Mesothelial cell of epicardium (in vitro differentiated cells): Measurements from ENCODE around the gene SNX12. TPM values are rescaled to one million over a fixed set of nuclear protein-coding genes. Genes with fewer than 3 reads are reported as not detected.
"Not testable (repeated sequence)": the region's sequence is repeated elsewhere in the genome, so short reads cannot be mapped to it uniquely, and the experiment has no call there.

Source experiments
- DNase-seq, 2 experiments: peaks; one replicate each; pipeline ENCODE4 v3.0.0; 2021; ENCODE audit warnings: low spot score in 2 of 2; ENCODE audit not compliant: unreplicated experiment in 2 of 2
- H3K27ac Mint-ChIP-seq: 2 replicates; pipeline ENCODE4 v1.8.0; 2021; ENCODE audit warnings: mixed read lengths
- H3K27me3 Mint-ChIP-seq: 2 replicates; pipeline ENCODE4 v1.8.0; 2021; ENCODE audit warnings: low read depth, mixed read lengths
- H3K36me3 Mint-ChIP-seq: 2 replicates; pipeline ENCODE4 v1.8.0; 2021; ENCODE audit warnings: mixed read lengths
- H3K4me1 Mint-ChIP-seq: 2 replicates; pipeline ENCODE4 v1.8.0; 2021; ENCODE audit warnings: mixed read lengths
- H3K4me3 Mint-ChIP-seq: 2 replicates; pipeline ENCODE4 v1.8.0; 2021; ENCODE audit warnings: mild to moderate bottlenecking, moderate library complexity, mixed read lengths
- H3K9me3 Mint-ChIP-seq: 2 replicates; pipeline ENCODE4 v1.8.0; 2021; ENCODE audit warnings: mixed read lengths
- total RNA-seq: library from RNA; stranded (reverse); gene quantifications from 3 replicates; pipeline ENCODE4 v1.2.1, GENCODE V29; 2021
- TF ChIP-seq, protein P1 (sequence below): fragments of 200-600 bp; sonication (generic); IDR thresholded peaks from one replicate; pipeline ENCODE4 v1.5.0; 2021; ENCODE audit warnings: antibody characterized with exemption; ENCODE audit not compliant: unreplicated experiment

SNX12 gene
- total RNA-seq, 1 donor from 2014 or later: 62.5 TPM

DNA sequence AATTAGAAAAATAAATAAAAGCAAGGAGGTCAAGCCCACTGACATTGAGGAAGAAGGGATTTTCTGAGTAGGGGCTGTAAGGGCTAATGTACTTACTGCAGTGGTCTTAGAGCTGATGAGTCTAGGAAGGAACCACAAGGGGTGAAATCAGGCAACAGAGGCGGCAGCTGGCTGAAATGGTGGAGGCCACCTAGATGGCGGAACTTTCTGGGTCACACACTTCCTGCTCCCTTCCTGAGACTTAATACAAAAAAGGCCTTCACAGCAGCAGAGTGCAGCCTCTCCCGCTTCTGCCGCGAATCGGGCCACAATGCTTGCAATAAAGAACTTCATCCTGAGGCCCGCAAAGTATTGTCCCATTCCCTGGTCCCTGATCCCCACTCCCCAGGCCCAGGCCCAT lies 15.4 kb downstream of the SNX12 start:
- TF ChIP-seq, protein P1, sequence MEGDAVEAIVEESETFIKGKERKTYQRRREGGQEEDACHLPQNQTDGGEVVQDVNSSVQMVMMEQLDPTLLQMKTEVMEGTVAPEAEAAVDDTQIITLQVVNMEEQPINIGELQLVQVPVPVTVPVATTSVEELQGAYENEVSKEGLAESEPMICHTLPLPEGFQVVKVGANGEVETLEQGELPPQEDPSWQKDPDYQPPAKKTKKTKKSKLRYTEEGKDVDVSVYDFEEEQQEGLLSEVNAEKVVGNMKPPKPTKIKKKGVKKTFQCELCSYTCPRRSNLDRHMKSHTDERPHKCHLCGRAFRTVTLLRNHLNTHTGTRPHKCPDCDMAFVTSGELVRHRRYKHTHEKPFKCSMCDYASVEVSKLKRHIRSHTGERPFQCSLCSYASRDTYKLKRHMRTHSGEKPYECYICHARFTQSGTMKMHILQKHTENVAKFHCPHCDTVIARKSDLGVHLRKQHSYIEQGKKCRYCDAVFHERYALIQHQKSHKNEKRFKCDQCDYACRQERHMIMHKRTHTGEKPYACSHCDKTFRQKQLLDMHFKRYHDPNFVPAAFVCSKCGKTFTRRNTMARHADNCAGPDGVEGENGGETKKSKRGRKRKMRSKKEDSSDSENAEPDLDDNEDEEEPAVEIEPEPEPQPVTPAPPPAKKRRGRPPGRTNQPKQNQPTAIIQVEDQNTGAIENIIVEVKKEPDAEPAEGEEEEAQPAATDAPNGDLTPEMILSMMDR: no peak
- H3K4me3 Mint-ChIP-seq: peak overlapping the region; percentile 26
- H3K27me3 Mint-ChIP-seq: no peaks in the 10 kb centered on the region
- H3K36me3 Mint-ChIP-seq: peaks cover 3% of the 10 kb centered on the region
- peaks cover 6% of the 10 kb centered on the region for H3K9me3 Mint-ChIP-seq
- H3K27ac Mint-ChIP-seq: no peak overlapping the region
- DNase-seq: no peak
- no peaks in the 10 kb centered on the region for H3K4me1 Mint-ChIP-seq

DNA sequence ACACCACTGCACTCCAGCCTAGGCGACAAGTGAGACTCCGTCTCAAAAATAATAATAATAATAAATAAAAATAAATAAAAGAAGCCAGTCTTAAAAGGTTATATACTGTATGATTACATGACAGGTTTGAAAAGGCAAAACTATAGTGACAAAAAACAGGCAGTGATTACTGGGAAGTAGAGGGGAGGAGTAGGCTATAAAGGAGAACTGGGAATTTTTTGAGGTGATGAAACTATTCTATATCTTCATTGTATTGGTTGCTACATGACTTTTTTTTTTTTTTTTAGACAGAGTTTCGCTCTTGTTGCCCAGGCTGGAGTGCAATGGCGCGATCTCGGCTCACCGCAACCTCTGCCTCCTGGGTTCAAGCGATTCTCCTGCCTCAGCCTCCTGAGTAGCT lies 20.2 kb downstream of the SNX12 start:
- not testable (repeated sequence) for DNase-seq, H3K9me3 Mint-ChIP-seq, H3K36me3 Mint-ChIP-seq, H3K4me1 Mint-ChIP-seq, H3K4me3 Mint-ChIP-seq, H3K27ac Mint-ChIP-seq, H3K27me3 Mint-ChIP-seq

DNA sequence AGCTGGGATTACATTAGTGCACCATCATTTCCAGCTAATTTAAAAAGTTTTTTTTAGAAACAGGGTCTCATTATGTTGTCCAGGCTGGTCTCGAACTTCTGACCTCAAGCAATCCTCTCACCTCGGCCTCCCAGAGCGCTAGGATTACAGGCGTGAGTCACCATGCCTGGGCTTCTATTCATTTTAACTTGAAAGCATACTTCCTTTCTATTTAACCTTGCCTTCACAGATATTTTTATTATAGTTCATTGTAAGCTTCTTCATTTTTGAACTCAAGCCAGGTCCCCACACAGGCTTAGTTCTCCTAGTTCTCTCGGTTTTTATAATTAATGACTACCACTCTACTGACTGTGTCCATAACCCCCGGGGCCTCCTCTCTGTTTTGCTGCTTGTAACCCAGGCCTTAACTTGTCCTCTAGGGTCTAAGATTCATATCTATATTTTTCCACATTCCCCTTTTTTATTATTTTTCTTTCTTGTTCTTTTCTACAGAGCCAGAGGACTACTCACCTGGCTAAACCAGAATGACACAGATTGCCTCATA lies 50.7 kb downstream of the SNX12 start:
- Mint-ChIP-seq H3K27ac (peak overlapping the region; percentile 86), H3K27me3 (no peaks in the 10 kb centered on the region), H3K4me3 (no peak overlapping the region), H3K36me3 (peaks cover 2% of the 10 kb centered on the region), H3K9me3 (peaks cover 26% of the 10 kb centered on the region), H3K4me1 (peaks cover 10% of the 10 kb centered on the region)
- no peak for DNase-seq
- TF ChIP-seq, protein P1: no peak

Other genes with a start within 250 kb of the SNX12 start
- not detected in 3 replicates for gene TEX11, start 159.6 kb downstream of the SNX12 start, total RNA-seq
- 4.6 to 5.2 TPM (median 4.6 TPM) in 3 replicates for gene SLC7A3, start 137.2 kb downstream of the SNX12 start, total RNA-seq
- 25.3 to 30.9 TPM (median 25.4 TPM) in 3 replicates for gene FOXO4, start 27.5 kb upstream of the SNX12 start, total RNA-seq
- gene CXorf65, start 38.4 kb upstream of the SNX12 start, total RNA-seq: not detected in 3 replicates
- 0.25 TPM in 1 of 3 replicates, not detected in the others for gene IL2RG, start 43.2 kb upstream of the SNX12 start, total RNA-seq
- 80.8 to 91.6 TPM (median 86.7 TPM) in 3 replicates for gene MED12, start 50.3 kb upstream of the SNX12 start, total RNA-seq
- 3.3 to 3.5 TPM (median 3.3 TPM) in 3 replicates for gene NLGN3, start 76.5 kb upstream of the SNX12 start, total RNA-seq
- 0.11 TPM in 1 of 3 replicates, not detected in the others for gene GJB1, start 154.9 kb upstream of the SNX12 start, total RNA-seq
- 97.4 to 97.9 TPM (median 97.6 TPM) in 3 replicates for gene ZMYM3, start 185.8 kb upstream of the SNX12 start, total RNA-seq
- 611 to 640 TPM (median 632 TPM) in 3 replicates for gene NONO, start 215.3 kb upstream of the SNX12 start, total RNA-seq
- 3.7 to 4.4 TPM (median 3.7 TPM) in 3 replicates for gene ITGB1BP2, start 233.4 kb upstream of the SNX12 start, total RNA-seq